Raji (cell line): ENCODE data around the gene REPS2.

Source experiments
- POLR2A ChIP-seq: IDR thresholded peaks from 2 replicates; pipeline ENCODE4 v1.6.1; 2011; ENCODE audit warnings: low read depth, low read length, control low read depth; ENCODE audit not compliant: insufficient read depth

The REPS2 gene

GRCh38 chrX:16946971-16947562 is 609 bp downstream of the REPS2 start:
- TF ChIP-seq POLR2A = no peak

- TF ChIP-seq POLR2A = no peak
Observed at GRCh38 chrX:16950423-16950822, 4.0 kb downstream of the REPS2 start.

GRCh38 chrX:16953606-16954211 is 7.3 kb downstream of the REPS2 start:
- no peak for TF ChIP-seq POLR2A

- TF ChIP-seq POLR2A = no peak
Observed at GRCh38 chrX:16957751-16958150, 11.3 kb downstream of the REPS2 start.

GRCh38 chrX:16958356-16958755 is 11.9 kb downstream of the REPS2 start:
- TF ChIP-seq POLR2A = no peak

- no peak for TF ChIP-seq POLR2A
Observed at GRCh38 chrX:16963216-16963615, 16.8 kb downstream of the REPS2 start.

GRCh38 chrX:16966752-16967448 is 20.4 kb downstream of the REPS2 start:
- no peak for TF ChIP-seq POLR2A

GRCh38 chrX:16970977-16971376 is 24.5 kb downstream of the REPS2 start:
- no peak for TF ChIP-seq POLR2A

GRCh38 chrX:16971694-16972093 is 25.2 kb downstream of the REPS2 start:
- TF ChIP-seq POLR2A = no peak

GRCh38 chrX:16975233-16975632 is 28.8 kb downstream of the REPS2 start:
- TF ChIP-seq POLR2A = no peak

GRCh38 chrX:16977771-16978170 is 31.3 kb downstream of the REPS2 start:
- no peak for TF ChIP-seq POLR2A

GRCh38 chrX:16978193-16978984 is 31.9 kb downstream of the REPS2 start:
- no peak for TF ChIP-seq POLR2A

- no peak for TF ChIP-seq POLR2A
Observed at GRCh38 chrX:16979226-16979625, 32.8 kb downstream of the REPS2 start.

- TF ChIP-seq POLR2A = no peak
Observed at GRCh38 chrX:16981209-16981608, 34.8 kb downstream of the REPS2 start.

GRCh38 chrX:16981980-16982379 is 35.5 kb downstream of the REPS2 start:
- no peak for TF ChIP-seq POLR2A

- no peak for TF ChIP-seq POLR2A
Observed at GRCh38 chrX:16983051-16983450, 36.6 kb downstream of the REPS2 start.
